Fibroblast of lung (primary cell): ENCODE measurements around the gene FAM240B. TPM values are rescaled to one million over a fixed set of nuclear protein-coding genes. Genes with fewer than 3 reads are reported as not detected.

Experiments
- DNase-seq, 2 donors: peaks; one replicate each; pipeline versions ENCODE4 v3.0.0 to v3.0.0-alpha.2; 2010; ENCODE audit warnings: low read depth in 2 of 2
- H2AFZ ChIP-seq: 2 replicates; pipeline ENCODE4 v1.5.1; 2012; ENCODE audit warnings: low read length, control low read depth, inconsistent platforms
- H3K27ac ChIP-seq: 2 replicates; pipeline ENCODE4 v1.5.1; 2011; ENCODE audit warnings: low read length, control low read depth; ENCODE audit not compliant: insufficient read depth
- H3K27me3 ChIP-seq: 2 replicates; pipeline ENCODE4 v1.5.1; 2011; ENCODE audit warnings: mild to moderate bottlenecking, low read length; ENCODE audit not compliant: control insufficient read depth, insufficient read depth
- H3K36me3 ChIP-seq: 2 replicates; pipeline ENCODE4 v1.5.1; 2011; ENCODE audit warnings: low read length; ENCODE audit not compliant: control insufficient read depth, insufficient read depth
- H3K4me1 ChIP-seq: 2 replicates; pipeline ENCODE4 v1.5.1; 2011; ENCODE audit warnings: low read length; ENCODE audit not compliant: control insufficient read depth, insufficient read depth; ENCODE audit errors: extremely low read depth
- H3K4me2 ChIP-seq: 2 replicates; pipeline ENCODE4 v1.5.1; 2011; ENCODE audit warnings: low read length, control low read depth; ENCODE audit not compliant: insufficient read depth; ENCODE audit errors: extremely low read depth
- H3K4me3 ChIP-seq, 4 experiments: fragments of 200-600 bp in 1 of 4; sonication (generic) in 1 of 4; replicated peaks in 1 of 4; 2 replicates each; pipeline ENCODE4 v1.5.1; 2011 to 2016; ENCODE audit warnings: low read length in 4 of 4, low read depth in 3 of 4, mild to moderate bottlenecking in 3 of 4, control low read depth in 2 of 4, inconsistent platforms in 1 of 4, mixed read lengths in 1 of 4; ENCODE audit not compliant: insufficient read depth in 1 of 4; ENCODE audit errors: control extremely low read depth in 1 of 4
- H3K79me2 ChIP-seq: 2 replicates; pipeline ENCODE4 v1.5.1; 2012; ENCODE audit warnings: mild to moderate bottlenecking, low read length, inconsistent platforms; ENCODE audit not compliant: control insufficient read depth, insufficient read depth
- H3K9ac ChIP-seq: 2 replicates; pipeline ENCODE4 v1.5.1; 2011; ENCODE audit warnings: mild to moderate bottlenecking, low read length, control low read depth; ENCODE audit not compliant: insufficient read depth
- H3K9me3 ChIP-seq: 2 replicates; pipeline ENCODE4 v1.5.1; 2012; ENCODE audit warnings: low read depth, low read length; ENCODE audit not compliant: control insufficient read depth, insufficient read depth
- H4K20me1 ChIP-seq: 2 replicates; pipeline ENCODE4 v1.5.1; 2011; ENCODE audit warnings: low read length; ENCODE audit not compliant: control insufficient read depth, insufficient read depth; ENCODE audit errors: extremely low read depth
- CTCF ChIP-seq, 2 donors: IDR thresholded peaks in 1 of 2; conservative IDR thresholded peaks in 1 of 2; 1 replicate in 1 of 2; 2 replicates in 1 of 2; pipeline ENCODE4 v1.5.1; 2011 to 2012; ENCODE audit warnings: low read length in 2 of 2, control low read depth in 1 of 2, inconsistent platforms in 1 of 2, low read depth in 1 of 2, mild to moderate bottlenecking in 1 of 2
- EZH2 ChIP-seq: IDR thresholded peaks from 2 replicates; pipeline ENCODE4 v1.5.1; 2012; ENCODE audit warnings: low read length, control low read depth, mild to moderate bottlenecking; ENCODE audit errors: missing control alignments
- polyA plus RNA-seq, 2 donors: library from polyadenylated mRNA; depleted of rRNA in 1 of 2; stranded (reverse) in 1 of 2; unstranded in 1 of 2; fragments of >200 nt; gene quantifications; 2 replicates each; pipeline ENCODE4 v1.2.1, GENCODE V29; 2011 to 2012; ENCODE audit warnings: missing spikeins in 1 of 2
- total RNA-seq: library from RNA; depleted of rRNA; stranded (reverse); fragments of >200 nt; gene quantifications from 2 replicates; pipeline ENCODE4 v1.2.1, GENCODE V29; 2014

FAM240B gene
- total and polyA plus RNA-seq, 2 donors (not counting 1 experiment from before 2014, with no cell fraction given): not detected

- no peaks in the 10 kb centered on the region for H3K36me3 ChIP-seq
- no peaks in the 10 kb centered on the region for H3K27me3 ChIP-seq
- no peak overlapping the region for H3K9ac ChIP-seq
- no peak for TF ChIP-seq CTCF (conservative IDR thresholded peaks at IDR 0.05 in 1 of 2, IDR thresholded peaks at IDR 0.05 in 1 of 2; ENCODE audit: low read depth in 1 of 2, low read length in 2 of 2)
- TF ChIP-seq EZH2: no peak
- no peaks in the 10 kb centered on the region for H3K9me3 ChIP-seq
- no peak overlapping the region for H3K4me3 ChIP-seq
- H4K20me1 ChIP-seq: no peaks in the 10 kb centered on the region
- peak; percentile 73 to 95 for DNase-seq
- no peak overlapping the region for H2AFZ ChIP-seq
- H3K4me2 ChIP-seq: no peak overlapping the region
- H3K27ac ChIP-seq: no peak overlapping the region
- no peaks in the 10 kb centered on the region for H3K79me2 ChIP-seq
- no peaks in the 10 kb centered on the region for H3K4me1 ChIP-seq
Measured at GRCh38 chr9:38682713-38683112, 37.2 kb downstream of the FAM240B start.

- Histone ChIP-seq H3K4me1 (no peaks in the 10 kb centered on the region), H4K20me1 (no peaks in the 10 kb centered on the region), H3K4me3 (no peak overlapping the region), H2AFZ (no peak overlapping the region), H3K27me3 (no peaks in the 10 kb centered on the region), H3K36me3 (no peaks in the 10 kb centered on the region), H3K9ac (no peak overlapping the region), H3K79me2 (no peaks in the 10 kb centered on the region), H3K27ac (no peak overlapping the region), H3K9me3 (no peaks in the 10 kb centered on the region), H3K4me2 (no peak overlapping the region)
- no peak for TF ChIP-seq EZH2
- no peak for TF ChIP-seq CTCF (conservative IDR thresholded peaks at IDR 0.05 in 1 of 2, IDR thresholded peaks at IDR 0.05 in 1 of 2; ENCODE audit: low read depth in 1 of 2, low read length in 2 of 2)
- DNase-seq: peak; percentile 39 to 95
Measured at GRCh38 chr9:38681747-38682227, 38.1 kb downstream of the FAM240B start.

GRCh38 chr9:38680837-38681445, 39.0 kb downstream of the FAM240B start:
- Histone ChIP-seq H3K4me2 (no peak overlapping the region), H3K4me1 (no peaks in the 10 kb centered on the region), H3K4me3 (no peak overlapping the region), H4K20me1 (no peaks in the 10 kb centered on the region), H2AFZ (no peak overlapping the region), H3K79me2 (no peaks in the 10 kb centered on the region), H3K27me3 (no peaks in the 10 kb centered on the region), H3K27ac (no peak overlapping the region), H3K36me3 (no peaks in the 10 kb centered on the region), H3K9ac (no peak overlapping the region), H3K9me3 (no peaks in the 10 kb centered on the region)
- DNase-seq: peak; percentile 19 to 27
- TF ChIP-seq EZH2: no peak
- TF ChIP-seq CTCF (conservative IDR thresholded peaks at IDR 0.05 in 1 of 2, IDR thresholded peaks at IDR 0.05 in 1 of 2; ENCODE audit: low read depth in 1 of 2, low read length in 2 of 2): no peak
